Measurements from ENCODE around the gene PDZRN4. TPM values are rescaled to one million over a fixed set of nuclear protein-coding genes. Genes with fewer than 3 reads are reported as not detected.

The PDZRN4 gene
- total and polyA plus RNA-seq, 2 donors (not counting 3 experiments of a cell fraction or from before 2014, with no cell fraction given): not detected

GRCh38 chr12:41605545-41606305 lies 417.6 kb downstream of the PDZRN4 start:
- no peak for FAIRE-seq
- Histone ChIP-seq H3K27me3 (ENCODE audit: control insufficient read depth in 2 of 2, insufficient read depth in 2 of 2, low read length in 2 of 2) (no peaks in the 10 kb centered on the region), H3K36me3 (ENCODE audit: control insufficient read depth in 2 of 2, extremely low read depth in 1 of 2, insufficient read depth in 2 of 2, low read length in 2 of 2) (no peaks in the 10 kb centered on the region), H3K9me1 (replicated peaks; ENCODE audit: control insufficient read depth, extremely low read depth, insufficient read depth, low read length) (no peaks in the 10 kb centered on the region), H2AFZ (ENCODE audit: low read depth, low read length) (no peak overlapping the region), H3K9me3 (replicated peaks; ENCODE audit: control insufficient read depth, insufficient read depth, low read length) (no peaks in the 10 kb centered on the region), H4K20me1 (replicated peaks; ENCODE audit: control insufficient read depth, extremely low read depth, insufficient read depth, low read length) (no peaks in the 10 kb centered on the region), H3K27ac (ENCODE audit: insufficient read depth, low read depth, low read length) (no peak overlapping the region), H3K4me1 (ENCODE audit: control insufficient read depth, extremely low read depth, insufficient read depth, low read length) (no peaks in the 10 kb centered on the region), H3K79me2 (ENCODE audit: control insufficient read depth, insufficient read depth, low read length) (no peaks in the 10 kb centered on the region), H3K9ac (replicated peaks; ENCODE audit: extremely low read depth, insufficient read depth, low read length) (no peak overlapping the region), H3K4me2 (ENCODE audit: insufficient read depth, low read length) (no peak overlapping the region), H3K4me3 (replicated peaks in 1 of 3; ENCODE audit: insufficient read depth in 1 of 3, low read depth in 1 of 3, low read length in 3 of 3) (no peak overlapping the region)
- dilution Hi-C loops (cut with MboI; ENCODE audit: extremely low pct_ligation_motif_present, low sequenced_read_pairs): no loop called here
- BruUV-seq (replicated peaks): no TSS peak
- intact Hi-C loops (cut with micrococcal nuclease): loop anchor here (10.0 kb wide), 1 partner anchor 61 kb away; no protein-coding TSS in a partner anchor
- ChIA-PET POLR2A (no interaction called here), CTCF (interaction anchor here (0.8 kb wide), 1 partner anchor 30 kb away, joined by 3 read pairs; no protein-coding TSS in a partner anchor)
- no peak for DNase-seq (ENCODE audit: low read depth, low spot score)
- no peak for TF ChIP-seq EZH2 (IDR thresholded peaks at IDR 0.05; ENCODE audit: borderline replicate concordance, low read depth, low read length, severe bottlenecking)
- TF ChIP-seq, protein P1, sequence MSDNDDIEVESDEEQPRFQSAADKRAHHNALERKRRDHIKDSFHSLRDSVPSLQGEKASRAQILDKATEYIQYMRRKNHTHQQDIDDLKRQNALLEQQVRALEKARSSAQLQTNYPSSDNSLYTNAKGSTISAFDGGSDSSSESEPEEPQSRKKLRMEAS (IDR thresholded peaks at IDR 0.05; ENCODE audit: insufficient read depth, insufficient read length): no peak
- TF ChIP-seq POLR2AphosphoS5 (IDR thresholded peaks at IDR 0.05; ENCODE audit: insufficient read depth, low read depth, low read length): no peak
- TF ChIP-seq POLR2A (IDR thresholded peaks at IDR 0.05; ENCODE audit: low read depth, low read length): no peak
- TF ChIP-seq MYC (IDR thresholded peaks at IDR 0.05; ENCODE audit: low read depth, low read length): no peak
- TF ChIP-seq, protein P2, sequence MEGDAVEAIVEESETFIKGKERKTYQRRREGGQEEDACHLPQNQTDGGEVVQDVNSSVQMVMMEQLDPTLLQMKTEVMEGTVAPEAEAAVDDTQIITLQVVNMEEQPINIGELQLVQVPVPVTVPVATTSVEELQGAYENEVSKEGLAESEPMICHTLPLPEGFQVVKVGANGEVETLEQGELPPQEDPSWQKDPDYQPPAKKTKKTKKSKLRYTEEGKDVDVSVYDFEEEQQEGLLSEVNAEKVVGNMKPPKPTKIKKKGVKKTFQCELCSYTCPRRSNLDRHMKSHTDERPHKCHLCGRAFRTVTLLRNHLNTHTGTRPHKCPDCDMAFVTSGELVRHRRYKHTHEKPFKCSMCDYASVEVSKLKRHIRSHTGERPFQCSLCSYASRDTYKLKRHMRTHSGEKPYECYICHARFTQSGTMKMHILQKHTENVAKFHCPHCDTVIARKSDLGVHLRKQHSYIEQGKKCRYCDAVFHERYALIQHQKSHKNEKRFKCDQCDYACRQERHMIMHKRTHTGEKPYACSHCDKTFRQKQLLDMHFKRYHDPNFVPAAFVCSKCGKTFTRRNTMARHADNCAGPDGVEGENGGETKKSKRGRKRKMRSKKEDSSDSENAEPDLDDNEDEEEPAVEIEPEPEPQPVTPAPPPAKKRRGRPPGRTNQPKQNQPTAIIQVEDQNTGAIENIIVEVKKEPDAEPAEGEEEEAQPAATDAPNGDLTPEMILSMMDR (IDR thresholded peaks at IDR 0.05; ENCODE audit: extremely low read depth in 1 of 2, insufficient read depth in 1 of 2, low read depth in 1 of 2, low read length in 2 of 2): no peak
- no peak for TF ChIP-seq FOS (IDR thresholded peaks at IDR 0.05; ENCODE audit: borderline replicate concordance, insufficient read depth, low read length)
- no peak for TF ChIP-seq JUN (IDR thresholded peaks at IDR 0.05; ENCODE audit: borderline replicate concordance, insufficient read depth, insufficient read length, low read depth)
- TF ChIP-seq GATA2 (IDR thresholded peaks at IDR 0.05; ENCODE audit: insufficient read depth, insufficient read length, low read depth, low read length): no peak
